Right lobe of liver (tissue), 6 donors: ENCODE data around the gene PRTFDC1. TPM values are rescaled to one million over a fixed set of nuclear protein-coding genes. Genes with fewer than 3 reads are reported as not detected.

ENCODE experiments used
- ATAC-seq, 4 donors: fragments of 200-7000 bp; cut with Tn5 transposase; one replicate each; pipeline ENCODE4 v1.9.1; 2020; ENCODE audit warnings: mild to moderate bottlenecking in 4 of 4, moderate library complexity in 4 of 4
- DNase-seq, 3 donors: peaks; one replicate each; pipeline ENCODE4 v3.0.0-alpha.2; 2020
- H3K27ac ChIP-seq, 3 donors: fragments of 200-600 bp; one replicate each; pipeline ENCODE4 v1.8.0; 2022
- H3K27me3 ChIP-seq, 2 donors: fragments of 200-600 bp; one replicate each; pipeline ENCODE4 v1.8.0; 2022
- H3K36me3 ChIP-seq, 4 donors: fragments of 200-600 bp; sonication (generic) in 1 of 4; one replicate each; pipeline versions ENCODE4 v1.5.1 to v1.8.0; 2017 to 2022; ENCODE audit warnings: control low read depth in 1 of 4
- H3K4me1 ChIP-seq, 4 donors: fragments of 200-600 bp; sonication (generic) in 1 of 4; one replicate each; pipeline versions ENCODE4 v1.5.1 to v1.8.0; 2017 to 2022; ENCODE audit warnings: control low read depth in 1 of 4
- H3K4me3 ChIP-seq, 3 donors: fragments of 200-600 bp; one replicate each; pipeline ENCODE4 v1.8.0; 2022
- H3K9me3 ChIP-seq, 4 donors: fragments of 200-600 bp; sonication (generic) in 1 of 4; one replicate each; pipeline versions ENCODE4 v1.5.1 to v1.8.0; 2017 to 2022; ENCODE audit warnings: control low read depth in 1 of 4
- CTCF ChIP-seq, 4 donors: fragments of 200-600 bp in 3 of 4; fragments of 450-650 bp in 1 of 4; IDR thresholded peaks; one replicate each; pipeline versions ENCODE4 v1.5.1 to v1.8.0; 2016 to 2022; ENCODE audit warnings: antibody characterized with exemption in 4 of 4, mild to moderate bottlenecking in 2 of 4
- POLR2A ChIP-seq: fragments of 450-650 bp; IDR thresholded peaks from one replicate; pipeline ENCODE4 v1.6.1; 2017; ENCODE audit warnings: antibody characterized with exemption, mild to moderate bottlenecking
- WGBS: methylation state at CpG from one replicate; pipeline ENCODE4 v1.1.6; 2018; ENCODE audit warnings: low coverage, low lambda C conversion rate; ENCODE audit not compliant: insufficient coverage; ENCODE audit errors: missing lambda C conversion rate; 5-methylcytosine and 5-hydroxymethylcytosine counted together
- intact Hi-C, 2 donors: fragments of 100-400 bp; cut with DNase I; formaldehyde crosslinking; loops; one replicate each; pipeline versions ENCODE4 v1.11.2 to v1.14.1; 2022
- total RNA-seq, 6 experiments: library from RNA; depleted of rRNA in 2 of 6; stranded (reverse); fragments of >200 nt in 2 of 6; fragmentation: NEBNext Ultra II Directional in 3 of 6; extraction: Animal tissue kit (Norgen Biotek cat#: 25700) in 3 of 6; gene quantifications; one replicate each; pipeline versions ENCODE4 v1.1.0 to v1.2.4, GENCODE V29; 2016 to 2023
- donor health status: DM: no; HTN: yes; CAD: no.
- donor health status: DM: no; HTN: no; CAD: no.
- donor health status: DM: no; HTN: no; CAD: no.
- donor health status: DM: no; HTN: yes; CAD: no.
- donor health status: DM: no; HTN: yes; CAD: no.

PRTFDC1 gene
- total RNA-seq, 6 experiments from 2014 or later = 0.76 to 3.5 (median 1.1) TPM; not detected in 1

GRCh38 chr10:24857031-24857725 lies 95.2 kb downstream of the PRTFDC1 start:
- TF ChIP-seq CTCF (IDR thresholded peaks at IDR 0.05) (no peak), POLR2A (no peak)
- 90% methylated on average over 6 of the region's 8 CpGs for WGBS
- Histone ChIP-seq H3K4me3 (no peak overlapping the region), H3K9me3 (no peaks in the 10 kb centered on the region), H3K27ac (no peak overlapping the region), H3K4me1 (no peaks in the 10 kb centered on the region), H3K36me3 (no peaks in the 10 kb centered on the region), H3K27me3 (no peaks in the 10 kb centered on the region)
- no peak for ATAC-seq
- intact Hi-C loops = no loop called here
- DNase-seq = no peak

DNA sequence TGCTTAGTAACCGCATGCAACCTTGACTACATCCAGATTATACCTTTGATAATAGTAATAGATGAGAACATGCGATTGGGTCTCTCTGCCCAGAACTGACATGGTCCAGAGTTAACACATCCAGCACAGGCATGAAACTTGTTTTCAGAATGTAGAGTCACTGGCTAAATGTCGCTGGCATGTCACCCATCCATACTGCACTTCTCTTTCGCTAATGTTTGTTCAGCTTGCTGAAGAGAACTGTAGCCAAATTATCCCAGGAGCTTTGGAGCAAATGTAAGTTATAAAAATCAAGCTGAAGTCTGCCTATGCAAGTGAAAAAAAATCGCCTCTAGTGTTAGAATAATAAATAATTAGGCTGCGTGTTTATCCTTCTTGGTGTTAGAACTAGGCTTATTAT lies 98.2 kb downstream of the PRTFDC1 start:
- no peak overlapping the region for H3K27ac ChIP-seq
- 87% methylated on average over 6 of the region's 6 CpGs for WGBS
- H3K4me1 ChIP-seq = no peaks in the 10 kb centered on the region
- no peaks in the 10 kb centered on the region for H3K27me3 ChIP-seq
- no peaks in the 10 kb centered on the region for H3K36me3 ChIP-seq
- no peak overlapping the region for H3K4me3 ChIP-seq
- no peaks in the 10 kb centered on the region for H3K9me3 ChIP-seq
- intact Hi-C loops = no loop called here
- TF ChIP-seq CTCF (IDR thresholded peaks at IDR 0.05) (no peak), POLR2A (no peak)
- ATAC-seq (no peak), DNase-seq (no peak)

DNA sequence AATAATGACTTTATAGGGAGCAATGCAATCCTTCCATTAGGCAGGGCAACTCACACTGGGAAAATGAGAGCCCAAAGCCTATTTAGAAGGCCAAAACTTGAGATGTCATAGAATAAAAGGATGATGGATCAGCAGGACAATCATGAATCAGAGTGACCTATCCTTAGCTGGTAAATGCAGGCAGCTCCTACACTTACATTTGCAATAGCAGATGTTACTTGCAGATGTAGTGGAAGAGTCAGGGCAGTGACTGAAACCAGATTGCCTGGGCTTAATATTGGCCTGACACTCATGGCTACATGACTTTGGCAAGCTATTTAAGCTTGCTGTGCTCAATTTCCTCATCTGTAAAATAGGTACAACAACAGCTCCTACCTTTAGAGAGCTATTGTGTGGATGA lies 98.7 kb downstream of the PRTFDC1 start:
- Histone ChIP-seq H3K4me1 (no peaks in the 10 kb centered on the region), H3K27ac (no peak overlapping the region), H3K36me3 (no peaks in the 10 kb centered on the region), H3K27me3 (no peaks in the 10 kb centered on the region), H3K4me3 (no peak overlapping the region), H3K9me3 (no peaks in the 10 kb centered on the region)
- DNase-seq (no peak), ATAC-seq (no peak)
- TF ChIP-seq CTCF (IDR thresholded peaks at IDR 0.05) (no peak), POLR2A (no peak)
- intact Hi-C loops = no loop called here

DNA sequence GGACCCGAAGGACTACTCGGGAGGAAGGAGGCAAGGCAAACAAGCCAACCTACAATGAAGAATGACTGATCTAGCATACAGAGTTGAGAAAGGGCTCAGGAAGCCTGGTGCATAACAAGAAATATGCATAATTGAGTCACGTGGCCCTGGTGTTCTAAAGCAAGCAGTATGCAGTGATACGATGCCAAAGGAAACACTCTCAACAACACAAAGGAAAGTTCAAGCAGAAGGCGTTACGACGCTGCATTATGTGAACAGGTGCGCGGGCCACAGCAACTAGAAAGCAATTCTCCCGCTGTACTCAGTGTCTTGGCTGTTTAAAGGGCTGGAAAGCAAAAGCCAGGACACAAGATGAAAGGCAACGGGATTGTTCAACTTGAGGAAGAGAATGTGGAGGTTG lies 100.8 kb downstream of the PRTFDC1 start:
- DNase-seq (no peak), ATAC-seq (no peak)
- intact Hi-C loops = no loop called here
- Histone ChIP-seq H3K4me3 (no peak overlapping the region), H3K4me1 (no peaks in the 10 kb centered on the region), H3K27me3 (no peaks in the 10 kb centered on the region), H3K27ac (no peak overlapping the region), H3K36me3 (no peaks in the 10 kb centered on the region), H3K9me3 (no peaks in the 10 kb centered on the region)
- WGBS = 71% methylated on average over 3 of the region's 11 CpGs
- TF ChIP-seq POLR2A (no peak), CTCF (IDR thresholded peaks at IDR 0.05) (no peak)
